Breast epithelium (tissue), 3 donors: Measurements from ENCODE around the gene MGARP.

ENCODE experiments used
- CTCF ChIP-seq, 3 donors: fragments of 450-650 bp; IDR thresholded peaks; one replicate each; pipeline ENCODE4 v1.5.1; 2016 to 2017; ENCODE audit warnings: antibody characterized with exemption in 3 of 3, mild to moderate bottlenecking in 3 of 3, moderate library complexity in 3 of 3
- POLR2A ChIP-seq: fragments of 450-650 bp; IDR thresholded peaks from one replicate; pipeline ENCODE4 v1.6.1; 2016; ENCODE audit warnings: antibody characterized with exemption, mild to moderate bottlenecking, moderate library complexity
- POLR2AphosphoS5 ChIP-seq, 3 donors: sonication (generic); formaldehyde crosslinking; IDR thresholded peaks; one replicate each; pipeline ENCODE4 v1.6.1; 2017; ENCODE audit warnings: antibody characterized with exemption in 3 of 3

- no peak for TF ChIP-seq CTCF (IDR thresholded peaks at IDR 0.05)
- TF ChIP-seq POLR2AphosphoS5 (IDR thresholded peaks at IDR 0.05): no peak
- TF ChIP-seq POLR2A: no peak
Observed at GRCh38 chr4:139274790-139275189, 5.2 kb downstream of the MGARP start.
